ENCODE data around the gene CCDC159.
"Not testable (repeated sequence)": the region's sequence is repeated elsewhere in the genome, so short reads cannot be mapped to it uniquely, and the experiment has no call there.

CCDC159 gene

DNA sequence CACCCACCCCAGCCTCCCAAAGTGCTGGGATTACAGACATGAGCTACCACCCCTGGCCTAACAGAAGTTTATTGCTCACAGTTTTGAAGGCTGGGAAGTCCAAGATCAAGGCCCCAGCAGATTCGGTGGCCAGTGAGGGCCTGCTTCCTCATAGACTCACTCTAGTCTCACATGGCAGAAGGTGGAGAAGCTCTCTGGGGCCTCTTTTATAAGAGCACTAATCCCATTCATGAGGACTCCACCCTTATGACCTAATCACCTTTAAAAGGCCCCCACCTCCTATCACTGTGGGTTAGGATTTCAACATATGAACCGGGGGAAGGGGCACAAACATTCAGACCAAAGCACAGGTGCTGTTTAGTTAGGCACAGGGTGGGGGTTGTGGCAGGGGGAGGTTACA lies 21.2 kb downstream of the CCDC159 start:
- DNase-seq = no peak

GRCh38 chr19:11370744-11371143 lies 24.4 kb downstream of the CCDC159 start:
- no peak for DNase-seq

- DNase-seq = no peak
Measured at GRCh38 chr19:11373166-11373884, 27.0 kb downstream of the CCDC159 start.

DNA sequence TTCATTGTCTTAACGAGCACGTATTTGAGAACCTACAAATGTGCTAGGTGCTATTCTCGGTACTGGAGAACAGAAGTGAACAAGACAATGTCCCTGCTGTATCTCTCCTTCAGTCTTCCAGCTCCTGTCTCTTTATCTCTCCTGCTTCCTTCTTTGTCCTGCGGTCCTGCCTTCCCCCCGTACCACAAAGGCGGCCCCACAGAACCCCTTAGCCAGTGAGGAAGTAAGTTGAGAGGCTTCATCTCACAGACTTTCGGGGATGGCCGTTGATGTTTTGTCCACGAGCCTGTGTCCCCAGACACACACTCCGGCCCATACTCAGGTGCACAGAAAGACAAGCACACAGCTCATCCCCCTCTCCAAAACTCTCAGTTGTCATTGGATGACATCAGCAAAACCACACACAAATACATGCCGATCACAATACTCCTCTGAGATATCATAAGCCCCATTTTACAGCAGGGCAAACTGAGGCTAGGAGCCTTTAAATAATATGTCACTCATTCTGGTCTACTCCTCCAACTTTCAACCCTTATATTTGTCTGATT lies 27.6 kb downstream of the CCDC159 start:
- DNase-seq = no peak

- peak; percentile 93 to 100 (median 96) for DNase-seq
Measured at GRCh38 chr19:11374433-11375142, 28.3 kb downstream of the CCDC159 start, which contains the start of gene SWSAP1. SWSAP1 (plus strand) TSS chr19:11374666; CDS start chr19:11374681, 15 bp downstream.

GRCh38 chr19:11375143-11375948 lies 29.0 kb downstream of the CCDC159 start:
- peak; percentile 50 to 87 (median 69) for DNase-seq

DNA sequence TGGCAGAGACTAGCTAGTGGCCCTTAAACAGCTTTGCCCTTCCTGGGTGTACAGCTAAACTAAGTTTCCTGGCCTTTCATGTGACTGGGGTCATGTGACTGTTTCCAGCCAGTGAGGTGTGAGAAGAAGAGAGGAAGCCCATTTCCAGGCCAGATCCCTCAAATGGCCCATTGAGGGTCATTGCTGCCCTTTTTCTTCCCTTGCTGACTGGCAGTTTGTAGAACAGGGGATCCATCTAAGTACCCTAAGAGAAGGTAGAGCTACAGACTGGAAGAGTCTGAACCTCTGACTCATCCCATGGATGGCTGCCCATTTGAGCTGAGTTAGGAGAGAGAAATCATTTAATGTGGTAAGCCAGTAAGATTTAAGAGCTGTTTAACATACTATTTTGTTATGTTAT lies 30.9 kb downstream of the CCDC159 start:
- DNase-seq = peak in 1 of 5 donors; percentile 47

GRCh38 chr19:11377756-11378155 lies 31.4 kb downstream of the CCDC159 start:
- no peak for DNase-seq

DNA sequence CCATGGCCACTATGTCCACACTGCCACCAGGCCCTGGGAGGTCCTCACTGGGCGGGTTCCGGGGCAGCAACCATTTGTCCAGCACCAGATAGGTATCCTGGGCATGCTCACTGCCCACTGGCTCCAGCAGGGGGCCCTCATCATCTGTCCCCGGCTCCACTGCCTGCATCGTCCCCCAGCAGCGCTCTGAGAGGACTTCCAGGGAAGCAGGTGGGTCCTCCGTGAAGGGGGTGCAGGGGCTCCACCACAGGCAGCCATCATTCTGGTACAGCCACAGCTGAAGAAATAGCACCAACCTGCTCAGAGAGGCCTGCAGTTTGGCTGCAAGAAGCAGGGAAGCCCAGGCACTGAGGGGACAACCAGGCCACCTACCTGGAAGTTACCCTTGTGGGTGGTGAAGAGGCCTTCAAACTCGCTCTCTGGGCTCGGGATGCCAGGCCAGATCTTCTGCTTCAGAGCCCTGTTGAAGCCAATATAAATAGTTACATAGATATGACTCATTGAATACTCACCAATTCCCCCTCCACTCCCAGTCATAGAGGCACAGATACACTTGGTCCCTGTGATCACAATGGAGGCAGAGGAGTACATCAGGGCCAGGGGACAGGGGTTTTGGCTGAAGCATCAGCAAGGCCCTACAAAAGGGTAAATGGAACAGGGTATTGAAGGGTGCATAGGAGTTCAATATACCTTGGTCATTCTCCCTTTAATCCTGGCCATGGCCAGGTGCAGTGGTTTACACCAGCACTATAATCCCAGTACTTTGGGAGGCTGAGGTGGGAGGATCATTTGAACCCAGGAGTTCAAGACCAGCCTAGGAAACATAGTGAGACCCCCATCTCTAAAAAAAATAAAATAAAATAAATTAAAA lies 32.2 kb downstream of the CCDC159 start:
- no peak for DNase-seq

DNA sequence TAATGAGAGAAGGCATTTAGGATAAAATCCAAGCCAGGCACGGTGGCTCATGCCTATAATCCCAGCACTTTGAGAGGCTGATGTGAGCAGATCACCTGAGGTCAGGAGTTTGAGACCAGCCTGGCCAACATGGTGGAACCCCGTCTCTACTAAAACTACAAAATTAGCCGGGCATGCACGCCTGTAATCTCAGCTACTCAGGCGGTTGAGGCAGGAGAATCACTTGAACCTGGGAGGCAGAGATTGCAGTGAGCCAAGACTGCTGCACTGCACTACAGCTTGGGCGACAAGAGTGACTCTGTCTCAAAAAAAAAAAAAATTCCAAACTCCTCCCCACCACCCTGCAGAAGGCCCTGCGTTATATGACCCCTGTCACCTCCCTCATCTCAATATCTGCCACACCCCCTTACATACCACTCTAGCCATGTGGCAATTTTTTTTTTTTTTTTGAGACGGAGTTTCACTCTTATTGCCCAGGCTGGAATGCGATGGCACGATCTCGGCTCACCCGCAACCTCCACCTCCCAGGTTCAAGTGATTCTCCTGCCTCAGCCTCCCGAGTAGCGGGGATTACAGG lies 33.0 kb downstream of the CCDC159 start:
- DNase-seq = not testable (repeated sequence)

DNA sequence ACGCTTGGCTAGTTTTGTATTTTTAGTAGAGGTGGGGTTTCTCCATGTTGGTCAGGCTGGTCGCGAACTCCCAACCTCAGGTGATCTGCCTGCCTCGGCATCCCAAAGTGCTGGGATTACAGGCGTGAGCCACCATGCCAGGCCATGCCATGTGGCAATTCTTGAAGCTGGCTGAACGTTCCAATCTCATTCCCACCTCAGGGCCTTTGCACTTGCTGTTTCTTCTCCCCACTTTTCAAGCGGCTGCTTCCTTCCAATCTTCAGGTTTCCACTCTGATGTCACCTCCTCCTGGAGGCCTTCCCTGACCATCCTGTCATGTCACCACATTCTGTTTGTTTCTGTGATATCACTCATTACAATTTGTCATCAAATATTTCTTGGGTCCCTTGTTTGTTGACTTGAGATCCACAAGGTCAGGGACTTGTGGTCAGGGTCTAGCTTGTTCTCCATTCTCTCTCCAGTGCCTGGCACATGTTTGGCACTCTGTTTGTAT lies 33.6 kb downstream of the CCDC159 start:
- DNase-seq = no peak

DNA sequence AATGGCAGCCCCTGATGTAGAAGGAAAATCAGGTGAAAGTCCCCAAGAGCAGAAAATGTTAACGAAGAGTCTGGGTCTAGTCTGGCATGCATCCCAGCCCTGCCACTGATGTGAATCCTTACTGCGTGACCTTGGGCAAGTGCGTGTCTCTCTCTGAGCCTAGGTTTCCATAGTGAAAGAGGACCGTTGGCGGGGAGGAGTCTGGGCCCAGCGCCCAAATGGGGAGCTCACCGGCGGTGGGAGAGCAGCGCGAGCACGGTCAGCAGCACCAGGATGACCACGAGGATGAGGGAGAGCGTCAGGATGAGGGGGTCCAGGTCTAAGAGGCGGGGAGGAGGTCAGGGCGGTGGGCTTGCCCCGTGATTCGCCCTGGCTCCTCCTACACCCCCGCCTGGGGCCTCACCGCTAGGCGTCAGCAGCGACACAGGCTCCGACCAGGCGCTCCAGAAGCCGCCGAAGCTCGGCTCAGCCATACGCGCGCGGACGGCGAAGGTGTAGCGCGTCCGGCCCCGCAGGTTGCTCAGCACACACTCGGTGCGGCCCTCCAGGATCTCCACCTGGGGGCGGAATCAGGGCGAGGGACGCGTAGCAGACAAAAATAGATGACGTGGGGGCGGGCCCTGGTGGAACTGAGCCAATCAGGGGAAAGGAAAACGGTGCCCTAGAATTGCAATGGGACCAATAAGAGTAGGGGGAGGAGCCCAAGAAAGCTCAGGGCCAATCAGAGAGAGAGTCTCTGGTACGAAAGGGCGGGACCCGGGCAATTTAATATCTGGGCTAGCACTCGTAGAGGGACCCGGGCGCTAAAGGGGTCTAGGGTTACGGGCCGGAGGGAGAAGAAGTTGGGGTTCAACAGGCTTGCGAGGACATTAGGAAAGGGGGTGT lies 34.6 kb downstream of the CCDC159 start:
- peak; percentile 92 to 98 (median 96) for DNase-seq

DNA sequence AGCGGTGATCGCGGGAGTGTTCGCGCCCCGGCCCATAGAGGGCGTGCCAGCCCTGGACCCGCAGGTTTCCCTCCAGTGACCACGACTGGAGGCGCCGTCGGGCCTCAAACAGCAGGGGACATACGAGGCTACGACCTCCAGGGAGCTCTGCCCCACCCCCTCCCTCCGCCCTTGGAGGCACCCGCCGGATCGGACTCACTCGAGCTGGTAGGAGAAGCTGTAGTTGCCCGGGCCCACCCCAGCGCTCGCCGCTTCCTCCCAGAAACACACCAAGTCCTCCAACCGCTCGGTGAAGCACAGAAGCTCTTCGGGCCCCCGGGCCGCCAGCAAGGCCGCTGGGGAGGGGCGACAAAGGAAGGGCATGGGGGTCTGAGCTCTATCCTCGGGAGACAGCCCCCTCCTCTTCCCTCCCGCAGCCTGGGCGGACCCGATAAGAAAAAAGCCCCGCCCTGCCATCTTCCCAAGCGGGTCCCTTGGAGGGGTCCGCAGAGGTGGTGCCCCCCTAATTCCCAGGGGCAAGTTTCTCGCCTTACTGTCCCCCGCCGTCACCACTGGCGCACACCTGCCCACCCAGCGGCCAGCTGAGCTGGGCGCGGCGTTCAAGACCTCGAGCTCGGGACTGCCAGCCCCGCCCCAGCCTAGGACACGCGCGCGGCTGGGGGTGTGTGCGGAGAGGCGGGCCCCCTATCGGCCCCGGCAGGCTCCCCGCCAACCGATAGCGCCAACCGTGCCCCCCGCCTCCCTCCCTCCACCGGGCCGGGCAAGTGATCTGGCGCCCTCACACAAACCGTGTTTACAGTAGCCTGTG lies 36.8 kb downstream of the CCDC159 start:
- DNase-seq = peak in 2 of 5 donors; percentile 25 to 57

GRCh38 chr19:11383706-11384048 lies 37.4 kb downstream of the CCDC159 start:
- no peak for DNase-seq

GRCh38 chr19:11384778-11385129 lies 38.4 kb downstream of the CCDC159 start:
- no peak for DNase-seq

GRCh38 chr19:11387162-11388034 lies 41.1 kb downstream of the CCDC159 start:
- DNase-seq = no peak

- DNase-seq = no peak
Measured at GRCh38 chr19:11390359-11390758, 44.0 kb downstream of the CCDC159 start.

DNA sequence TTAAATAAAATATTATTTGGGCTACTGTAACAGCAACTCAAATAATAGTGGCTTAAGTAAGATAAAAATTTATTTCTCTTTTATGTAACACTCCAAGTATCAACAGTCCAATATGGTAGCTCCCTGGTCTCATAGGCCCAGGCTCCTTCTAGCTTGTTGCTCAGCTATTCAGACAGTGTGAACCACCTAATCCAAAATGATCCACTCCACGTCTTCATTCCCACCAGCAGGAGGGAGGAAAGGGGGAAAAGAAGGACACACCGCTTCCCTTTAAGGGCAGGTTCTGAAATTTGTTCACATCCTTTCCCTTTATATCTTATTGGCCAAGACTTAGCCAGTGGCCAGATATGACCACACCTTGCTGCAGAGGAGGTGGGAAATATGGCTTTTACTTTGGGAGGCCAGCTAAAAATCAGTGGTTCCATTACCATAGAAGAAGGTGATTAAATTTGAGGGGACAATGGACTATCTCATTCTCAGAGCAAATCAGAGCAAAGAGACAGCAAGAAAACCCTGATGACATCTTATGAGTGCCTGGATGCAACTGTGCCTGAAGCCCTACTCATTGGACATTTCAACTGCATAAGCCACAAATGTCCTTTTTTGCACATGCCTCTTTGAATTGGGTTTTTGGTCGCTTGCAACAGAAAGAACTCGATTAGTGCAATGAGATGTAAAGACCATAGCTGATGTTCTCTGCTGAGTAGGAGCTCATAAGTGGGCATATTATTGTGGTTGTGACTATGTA lies 44.8 kb downstream of the CCDC159 start:
- no peak for DNase-seq
